ENCODE measurements around the gene PTPRT.

The PTPRT gene

GRCh38 chr20:42134265-42135098 lies 1055.2 kb downstream of the PTPRT start:
- no peak for TF ChIP-seq POLR2AphosphoS5 (IDR thresholded peaks at IDR 0.05; ENCODE audit: borderline replicate concordance, low read depth, low read length)
- no peak for TF ChIP-seq EZH2 (IDR thresholded peaks at IDR 0.05)
- TF ChIP-seq FOXP2 (optimal IDR thresholded peaks at IDR 0.05; ENCODE audit: control extremely low read depth, extremely low read length, insufficient read depth) = no peak
- Histone ChIP-seq H3K9ac (ENCODE audit: insufficient read length) (no peak overlapping the region), H3K36me3 (ENCODE audit: insufficient read depth, low read length) (no peaks in the 10 kb centered on the region), H3K4me3 (no peak overlapping the region), H3K9me3 (ENCODE audit: low read depth, low read length) (no peaks in the 10 kb centered on the region), H3K27ac (no peak overlapping the region)
- DNase-seq (ENCODE audit: low read depth, low spot score) = no peak

DNA sequence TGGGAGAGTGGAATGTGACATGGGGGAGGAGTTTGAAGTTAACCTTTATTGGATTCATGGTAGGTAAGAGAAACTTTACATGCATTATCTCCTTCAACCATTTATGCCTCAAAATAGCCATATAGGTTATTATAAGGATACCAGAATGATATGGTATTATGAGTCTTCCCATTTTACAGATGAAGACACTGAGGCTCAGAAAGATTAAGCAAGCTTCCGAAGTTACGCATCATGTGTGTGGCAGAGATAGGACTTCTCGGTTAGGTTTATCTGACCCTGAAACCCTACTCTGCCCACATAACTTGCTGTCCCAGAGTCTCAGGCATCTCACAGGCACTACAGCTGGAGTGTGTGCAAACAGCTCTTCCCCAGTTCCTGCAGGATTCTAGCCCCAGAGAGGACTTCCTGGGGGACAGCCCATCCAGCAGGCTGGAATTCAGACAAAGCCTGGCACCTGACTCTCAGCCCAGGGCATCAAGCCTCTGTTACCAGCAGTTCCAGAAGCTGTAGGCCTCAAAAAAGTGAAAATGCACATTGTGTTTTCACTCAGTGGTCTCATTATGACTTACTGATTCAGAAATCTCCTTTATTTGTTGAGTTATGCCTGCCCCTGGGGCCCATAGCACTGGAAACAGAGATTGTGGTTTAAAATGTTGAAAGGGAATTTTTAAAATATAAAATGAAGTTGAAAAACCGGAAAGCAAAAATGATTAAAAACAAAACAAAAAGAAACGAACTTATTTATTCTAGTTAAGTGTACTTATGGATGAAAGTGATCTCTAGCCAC lies 1058.7 kb downstream of the PTPRT start:
- Histone ChIP-seq H3K36me3 (ENCODE audit: insufficient read depth, low read length) (no peaks in the 10 kb centered on the region), H3K9ac (ENCODE audit: insufficient read length) (no peak overlapping the region), H3K27ac (no peak overlapping the region), H3K9me3 (ENCODE audit: low read depth, low read length) (no peaks in the 10 kb centered on the region), H3K4me3 (no peak overlapping the region)
- no peak for TF ChIP-seq POLR2AphosphoS5 (IDR thresholded peaks at IDR 0.05; ENCODE audit: borderline replicate concordance, low read depth, low read length)
- DNase-seq (ENCODE audit: low read depth, low spot score) = no peak

DNA sequence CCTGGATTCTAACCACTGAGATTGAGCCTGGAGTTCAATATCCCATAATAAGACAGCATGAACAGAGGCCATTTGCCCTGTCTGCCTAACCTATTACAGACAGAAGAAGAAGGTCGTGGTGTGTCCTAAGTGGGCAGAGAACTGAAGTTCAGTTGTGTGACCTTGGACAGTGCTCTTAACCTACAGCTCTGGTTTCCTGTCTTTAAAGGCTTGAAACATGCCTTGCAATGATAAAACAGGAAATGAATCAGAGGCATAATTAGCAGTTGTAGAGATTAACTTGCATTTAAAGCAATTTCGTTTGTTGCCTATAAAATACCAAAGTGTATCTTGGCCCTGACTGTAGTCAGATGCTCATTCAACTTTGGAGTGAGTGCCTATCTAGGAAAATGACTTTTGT lies 1064.3 kb downstream of the PTPRT start:
- Histone ChIP-seq H3K36me3 (ENCODE audit: insufficient read depth, low read length) (no peaks in the 10 kb centered on the region), H3K9ac (ENCODE audit: insufficient read length) (no peak overlapping the region), H3K27ac (no peak overlapping the region), H3K9me3 (ENCODE audit: low read depth, low read length) (no peaks in the 10 kb centered on the region), H3K4me3 (no peak overlapping the region)
- no peak for TF ChIP-seq POLR2AphosphoS5 (IDR thresholded peaks at IDR 0.05; ENCODE audit: borderline replicate concordance, low read depth, low read length)
- no peak for TF ChIP-seq FOXP2 (optimal IDR thresholded peaks at IDR 0.05; ENCODE audit: control extremely low read depth, extremely low read length, insufficient read depth)
- TF ChIP-seq EZH2 (IDR thresholded peaks at IDR 0.05) = no peak
- no peak for DNase-seq (ENCODE audit: low read depth, low spot score)

- DNase-seq (ENCODE audit: low read depth, low spot score) = no peak
- TF ChIP-seq EZH2 (IDR thresholded peaks at IDR 0.05) = no peak
- TF ChIP-seq POLR2AphosphoS5 (IDR thresholded peaks at IDR 0.05; ENCODE audit: borderline replicate concordance, low read depth, low read length) = no peak
- TF ChIP-seq FOXP2 (optimal IDR thresholded peaks at IDR 0.05; ENCODE audit: control extremely low read depth, extremely low read length, insufficient read depth) = no peak
- no peak overlapping the region for H3K27ac ChIP-seq
- no peaks in the 10 kb centered on the region for H3K36me3 ChIP-seq (ENCODE audit: insufficient read depth, low read length)
- no peak overlapping the region for H3K4me3 ChIP-seq
- no peak overlapping the region for H3K9ac ChIP-seq (ENCODE audit: insufficient read length)
- H3K9me3 ChIP-seq (ENCODE audit: low read depth, low read length) = no peaks in the 10 kb centered on the region
These were observed 1065.7 kb downstream of the PTPRT start for GRCh38 chr20:42123981-42124473.

GRCh38 chr20:42118409-42119125 lies 1071.1 kb downstream of the PTPRT start:
- no peak for DNase-seq (ENCODE audit: low read depth, low spot score)
- no peak overlapping the region for H3K4me3 ChIP-seq
- no peak overlapping the region for H3K27ac ChIP-seq
- H3K9ac ChIP-seq (ENCODE audit: insufficient read length) = no peak overlapping the region
- no peaks in the 10 kb centered on the region for H3K36me3 ChIP-seq (ENCODE audit: insufficient read depth, low read length)
- H3K9me3 ChIP-seq (ENCODE audit: low read depth, low read length) = no peaks in the 10 kb centered on the region
- TF ChIP-seq POLR2AphosphoS5 (IDR thresholded peaks at IDR 0.05; ENCODE audit: borderline replicate concordance, low read depth, low read length) (no peak), EZH2 (IDR thresholded peaks at IDR 0.05) (no peak), FOXP2 (optimal IDR thresholded peaks at IDR 0.05; ENCODE audit: control extremely low read depth, extremely low read length, insufficient read depth) (no peak)

GRCh38 chr20:42118001-42118400 lies 1071.7 kb downstream of the PTPRT start:
- Histone ChIP-seq H3K9me3 (ENCODE audit: low read depth, low read length) (no peaks in the 10 kb centered on the region), H3K36me3 (ENCODE audit: insufficient read depth, low read length) (no peaks in the 10 kb centered on the region), H3K27ac (no peak overlapping the region), H3K9ac (ENCODE audit: insufficient read length) (no peak overlapping the region), H3K4me3 (no peak overlapping the region)
- no peak for DNase-seq (ENCODE audit: low read depth, low spot score)
- TF ChIP-seq EZH2 (IDR thresholded peaks at IDR 0.05) (no peak), POLR2AphosphoS5 (IDR thresholded peaks at IDR 0.05; ENCODE audit: borderline replicate concordance, low read depth, low read length) (no peak), FOXP2 (optimal IDR thresholded peaks at IDR 0.05; ENCODE audit: control extremely low read depth, extremely low read length, insufficient read depth) (no peak)

- Histone ChIP-seq H3K36me3 (ENCODE audit: insufficient read depth, low read length) (no peaks in the 10 kb centered on the region), H3K27ac (no peak overlapping the region), H3K9me3 (ENCODE audit: low read depth, low read length) (no peaks in the 10 kb centered on the region), H3K9ac (ENCODE audit: insufficient read length) (no peak overlapping the region), H3K4me3 (no peak overlapping the region)
- DNase-seq (ENCODE audit: low read depth, low spot score) = no peak
- TF ChIP-seq FOXP2 (optimal IDR thresholded peaks at IDR 0.05; ENCODE audit: control extremely low read depth, extremely low read length, insufficient read depth) (no peak), EZH2 (IDR thresholded peaks at IDR 0.05) (no peak), POLR2AphosphoS5 (IDR thresholded peaks at IDR 0.05; ENCODE audit: borderline replicate concordance, low read depth, low read length) (no peak)
These were observed 1076.5 kb downstream of the PTPRT start for GRCh38 chr20:42113236-42113635.

- no peak overlapping the region for H3K9ac ChIP-seq (ENCODE audit: insufficient read length)
- TF ChIP-seq EZH2 (IDR thresholded peaks at IDR 0.05) (no peak), FOXP2 (optimal IDR thresholded peaks at IDR 0.05; ENCODE audit: control extremely low read depth, extremely low read length, insufficient read depth) (no peak), POLR2AphosphoS5 (IDR thresholded peaks at IDR 0.05; ENCODE audit: borderline replicate concordance, low read depth, low read length) (no peak)
- no peak overlapping the region for H3K27ac ChIP-seq
- H3K4me3 ChIP-seq = no peak overlapping the region
- no peaks in the 10 kb centered on the region for H3K9me3 ChIP-seq (ENCODE audit: low read depth, low read length)
- DNase-seq (ENCODE audit: low read depth, low spot score) = no peak
- H3K36me3 ChIP-seq (ENCODE audit: insufficient read depth, low read length) = no peaks in the 10 kb centered on the region
These were observed 1077.5 kb downstream of the PTPRT start for GRCh38 chr20:42112161-42112560.
